Neural progenitor cell (in vitro differentiated cells): ENCODE measurements around the gene CSHL1.
"Not testable (repeated sequence)": the region's sequence is repeated elsewhere in the genome, so short reads cannot be mapped to it uniquely, and the experiment has no call there.

ENCODE experiments used
- EZH2 ChIP-seq: fragments of 200-600 bp; sonication (generic); IDR thresholded peaks from 2 replicates; pipeline ENCODE4 v1.6.1; 2017; ENCODE audit warnings: antibody characterized with exemption, mild to moderate bottlenecking, moderate library complexity
- EZH2phosphoT487 ChIP-seq: fragments of 200-600 bp; sonication (generic); IDR thresholded peaks from 2 replicates; pipeline ENCODE4 v1.6.1; 2017; ENCODE audit warnings: antibody characterized with exemption
- TF ChIP-seq, protein P1 (sequence below): fragments of 200-600 bp; sonication (generic); IDR thresholded peaks from 2 replicates; pipeline ENCODE4 v1.5.1; 2017; ENCODE audit warnings: antibody characterized with exemption, mild to moderate bottlenecking

DNA sequence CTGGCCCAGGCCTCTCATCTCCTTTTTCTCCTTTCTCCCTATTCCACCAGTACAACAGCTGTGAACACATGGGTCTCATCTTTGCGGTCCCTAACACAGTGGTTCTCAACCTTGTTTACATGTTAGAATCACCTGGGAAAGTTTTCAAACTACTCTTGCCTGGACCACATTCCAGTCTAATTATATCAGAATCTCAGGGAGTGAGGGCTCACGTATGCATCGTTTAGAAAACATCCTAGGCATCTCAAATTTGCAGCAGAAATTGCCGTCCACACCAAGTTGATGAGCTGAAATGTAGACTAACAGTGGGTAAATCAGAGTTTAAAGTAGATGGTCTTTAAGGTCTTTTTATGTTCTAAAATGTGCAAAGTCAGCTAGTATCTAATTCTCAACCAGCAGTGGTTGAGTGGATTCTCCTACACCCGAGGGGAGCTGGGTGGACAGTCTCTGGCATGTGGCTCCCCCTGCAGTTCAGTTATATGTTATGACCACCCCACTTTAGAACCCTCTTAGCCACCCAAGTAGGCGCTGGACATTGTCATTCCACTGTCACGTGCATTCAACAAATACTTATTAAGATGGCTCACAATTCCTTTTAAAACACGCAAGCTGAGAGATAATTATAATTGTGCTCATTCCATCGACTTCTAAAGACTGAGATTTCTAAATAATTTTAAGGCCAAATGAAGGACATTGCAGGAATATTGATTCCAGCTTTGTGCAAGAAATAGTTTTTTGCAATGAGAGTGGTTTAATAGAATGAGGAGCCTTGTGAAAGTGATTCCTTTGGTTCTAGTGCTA, 41.4 kb downstream of the CSHL1 start:
- TF ChIP-seq, protein P1, sequence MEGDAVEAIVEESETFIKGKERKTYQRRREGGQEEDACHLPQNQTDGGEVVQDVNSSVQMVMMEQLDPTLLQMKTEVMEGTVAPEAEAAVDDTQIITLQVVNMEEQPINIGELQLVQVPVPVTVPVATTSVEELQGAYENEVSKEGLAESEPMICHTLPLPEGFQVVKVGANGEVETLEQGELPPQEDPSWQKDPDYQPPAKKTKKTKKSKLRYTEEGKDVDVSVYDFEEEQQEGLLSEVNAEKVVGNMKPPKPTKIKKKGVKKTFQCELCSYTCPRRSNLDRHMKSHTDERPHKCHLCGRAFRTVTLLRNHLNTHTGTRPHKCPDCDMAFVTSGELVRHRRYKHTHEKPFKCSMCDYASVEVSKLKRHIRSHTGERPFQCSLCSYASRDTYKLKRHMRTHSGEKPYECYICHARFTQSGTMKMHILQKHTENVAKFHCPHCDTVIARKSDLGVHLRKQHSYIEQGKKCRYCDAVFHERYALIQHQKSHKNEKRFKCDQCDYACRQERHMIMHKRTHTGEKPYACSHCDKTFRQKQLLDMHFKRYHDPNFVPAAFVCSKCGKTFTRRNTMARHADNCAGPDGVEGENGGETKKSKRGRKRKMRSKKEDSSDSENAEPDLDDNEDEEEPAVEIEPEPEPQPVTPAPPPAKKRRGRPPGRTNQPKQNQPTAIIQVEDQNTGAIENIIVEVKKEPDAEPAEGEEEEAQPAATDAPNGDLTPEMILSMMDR, result peak; percentile 47
- not testable (repeated sequence) for TF ChIP-seq EZH2, EZH2phosphoT487
